ENCODE measurements around the gene ZNF98.

Gene ZNF98

GRCh38 chr19:22422211-22422610 lies at the start of gene ZNF98:
Gene ZNF98, minus strand, starts transcription at chr19:22422346. Its CDS starts 122 bp downstream, at chr19:22422224.
- peak; percentile 1 to 8 for DNase-seq

- no peak for DNase-seq
These were observed 24.5 kb upstream of the ZNF98 start for GRCh38 chr19:22446605-22447004.

GRCh38 chr19:22438011-22438410 lies 15.9 kb upstream of the ZNF98 start:
- DNase-seq = no peak

- DNase-seq = no peak
These were observed 6.1 kb upstream of the ZNF98 start for GRCh38 chr19:22427960-22428913.

- DNase-seq = no peak
These were observed 5.4 kb upstream of the ZNF98 start for GRCh38 chr19:22427547-22427946.

GRCh38 chr19:22426901-22427300 lies 4.8 kb upstream of the ZNF98 start:
- no peak for DNase-seq

- DNase-seq = no peak
These were observed 349 bp downstream of the ZNF98 start for GRCh38 chr19:22421797-22422196.

GRCh38 chr19:22354665-22355064 lies 67.5 kb downstream of the ZNF98 start:
- no peak for DNase-seq

All from SHP77 (cell line).